Activated effector memory CD4-positive, alpha-beta T cell treated with anti-CD3 and anti-CD28 coated beads, Interleukin-2, amount 50 U/mL, for 16 hours (primary cell): ENCODE results near the gene BCL11A.

Experiments
- DNase-seq: peaks from one replicate; pipeline ENCODE4 v3.0.0-alpha.2; 2020

BCL11A gene

DNA sequence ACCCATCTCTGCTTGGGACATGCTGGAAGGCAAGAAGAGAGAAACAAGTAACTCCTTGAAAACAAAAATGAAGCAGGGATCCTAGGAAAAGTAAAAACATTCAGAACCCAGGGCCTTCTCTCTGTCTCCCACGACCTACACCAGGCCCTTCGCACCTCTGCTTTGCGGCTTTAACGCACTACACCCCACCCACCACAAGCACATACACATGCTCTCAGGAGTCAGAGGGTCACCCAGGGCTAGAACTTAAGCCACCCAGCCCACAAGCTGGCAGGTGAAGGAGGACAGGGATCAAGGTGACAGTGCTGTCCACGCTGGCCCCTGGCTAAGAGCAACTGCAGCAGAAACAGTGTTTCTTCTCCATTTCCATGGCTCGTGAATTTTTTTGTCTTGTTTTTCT is 72.2 kb downstream of the BCL11A start:
- DNase-seq = no peak

GRCh38 chr2:60480089-60480773 is 73.2 kb downstream of the BCL11A start:
- no peak for DNase-seq

GRCh38 chr2:60479226-60480088 is 74.0 kb downstream of the BCL11A start:
- DNase-seq = no peak

DNA sequence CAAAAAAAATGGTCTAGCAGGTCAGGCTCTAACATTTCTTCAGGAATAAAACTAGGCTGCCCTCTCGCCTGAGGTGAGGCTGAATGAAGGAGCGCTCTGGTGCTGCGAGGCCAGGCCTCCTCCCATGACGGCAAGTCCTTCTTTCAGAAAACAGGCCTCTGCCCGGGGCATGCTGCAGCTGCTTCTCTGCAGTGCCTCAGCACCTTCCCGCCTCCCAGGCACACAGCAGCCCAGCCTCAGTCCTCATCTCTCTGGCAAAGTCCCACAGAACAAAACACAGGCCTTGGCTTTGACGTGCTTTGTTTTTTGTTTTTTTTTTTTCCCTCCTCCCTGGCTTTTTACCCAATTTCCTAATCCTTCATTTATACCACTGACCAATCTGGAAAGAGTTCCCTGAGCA is 74.8 kb downstream of the BCL11A start:
- no peak for DNase-seq

DNA sequence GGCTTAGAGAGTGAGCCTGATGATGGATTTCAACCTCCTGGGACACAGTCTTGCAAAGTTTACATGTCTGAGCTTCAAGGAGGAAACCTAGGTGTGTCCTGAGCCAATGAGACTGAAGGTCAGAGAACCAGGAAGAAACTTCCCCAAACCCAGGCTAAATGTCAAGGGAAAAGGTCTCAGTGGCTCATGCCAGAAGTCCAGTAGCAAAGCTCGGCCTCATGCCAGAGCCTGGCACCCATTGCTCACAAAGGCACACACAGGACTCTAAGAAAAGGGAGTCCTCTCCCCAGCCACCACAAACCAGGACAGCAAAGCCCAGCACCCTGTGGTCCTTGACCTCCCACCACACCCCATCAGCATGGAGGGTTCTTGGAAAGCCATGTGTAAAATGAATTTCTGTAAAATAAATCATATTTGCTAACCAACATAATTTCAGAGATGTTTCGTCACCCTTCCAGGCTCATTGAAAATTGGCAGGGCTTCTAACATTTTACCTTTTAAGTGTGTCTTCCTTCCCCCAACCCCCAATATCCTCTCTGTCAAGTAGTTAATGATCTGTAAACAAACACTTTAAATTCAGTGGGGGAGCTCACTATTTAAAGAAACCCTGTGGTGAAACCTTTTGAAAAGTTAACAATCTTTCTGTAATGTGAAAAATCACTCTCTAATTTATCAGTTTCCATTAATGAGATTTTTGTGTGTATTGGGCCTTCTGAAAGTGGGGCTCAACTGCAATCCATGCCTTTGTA is 77.1 kb downstream of the BCL11A start:
- no peak for DNase-seq

- DNase-seq = no peak
These were observed 78.2 kb downstream of the BCL11A start for GRCh38 chr2:60475123-60475830.

GRCh38 chr2:60474301-60474700 is 79.2 kb downstream of the BCL11A start:
- DNase-seq = no peak

DNA sequence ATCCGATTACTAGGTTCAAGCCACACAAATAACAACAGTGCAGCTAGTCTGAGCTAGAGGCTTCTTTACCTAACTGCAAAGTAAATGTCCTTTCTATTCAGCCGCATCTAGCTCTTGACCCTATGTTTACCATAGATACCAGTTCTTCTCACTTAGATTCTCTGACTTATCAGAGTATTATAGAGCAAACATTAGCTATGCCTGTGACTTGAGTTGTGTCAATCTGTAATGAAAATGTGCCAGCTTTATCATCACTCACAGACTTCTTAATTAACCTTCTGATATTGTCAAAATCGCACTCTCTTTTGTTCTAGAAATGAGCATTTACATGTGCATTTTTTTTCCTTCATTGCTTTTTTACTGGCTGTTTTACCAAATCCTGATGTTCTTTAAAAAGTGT is 79.9 kb downstream of the BCL11A start:
- no peak for DNase-seq

GRCh38 chr2:60472663-60473289 is 80.7 kb downstream of the BCL11A start:
- DNase-seq = no peak

- DNase-seq = no peak
These were observed 81.4 kb downstream of the BCL11A start for GRCh38 chr2:60472041-60472440.

DNA sequence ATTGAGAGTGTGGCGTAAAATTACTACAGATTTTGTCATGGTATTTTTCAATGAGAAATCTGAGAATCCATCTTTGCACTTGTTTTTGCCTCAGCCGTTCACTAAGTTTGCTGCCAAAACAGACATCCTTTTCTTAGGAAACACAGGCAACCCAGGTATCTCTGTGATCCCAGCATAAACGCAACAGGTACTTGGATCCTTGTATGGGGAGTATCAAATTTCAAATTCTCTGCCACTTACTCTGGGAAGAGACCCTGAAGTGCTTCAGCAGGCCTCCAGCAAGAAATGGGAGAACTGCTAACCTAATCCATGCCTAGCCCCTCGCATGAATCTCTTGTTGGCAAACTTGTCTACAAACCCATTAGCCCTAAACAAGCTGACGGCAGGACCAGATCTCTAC is 83.1 kb downstream of the BCL11A start:
- DNase-seq = no peak

DNA sequence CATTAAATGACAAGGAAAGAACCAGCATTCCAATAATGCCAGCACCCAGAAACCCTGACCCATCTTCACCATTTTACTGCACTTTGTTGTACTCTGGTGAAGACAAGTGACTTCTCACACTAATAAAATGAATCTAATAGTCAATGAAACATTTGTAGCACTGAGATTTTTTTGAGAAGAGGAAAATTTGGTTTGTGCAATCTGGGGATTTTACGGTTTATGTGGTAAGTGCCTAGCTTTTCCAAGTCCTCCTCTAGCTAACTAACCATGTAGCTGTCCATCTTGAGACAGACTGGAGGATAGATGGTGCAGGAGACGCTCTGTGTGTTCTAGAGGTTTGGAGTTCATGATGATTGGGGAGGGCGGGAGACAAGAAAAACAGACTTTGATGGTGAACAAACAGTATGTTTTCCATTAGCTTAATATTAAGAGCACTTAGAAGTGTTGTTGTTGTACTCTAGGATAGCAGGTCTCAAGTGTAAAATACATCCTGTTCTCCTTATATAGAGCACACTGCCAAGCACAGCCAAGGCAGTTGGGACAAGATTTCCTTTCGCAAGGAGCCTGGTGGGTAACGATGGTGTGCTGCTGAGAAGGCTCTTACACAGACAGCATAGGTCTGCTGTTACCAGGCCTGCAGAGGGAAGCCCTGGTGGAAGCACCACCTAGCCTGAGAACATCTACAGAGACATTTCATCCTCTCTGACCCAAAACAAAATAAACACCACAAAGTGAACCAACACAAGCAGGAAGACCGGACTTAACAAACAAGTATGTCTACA is 83.7 kb downstream of the BCL11A start:
- no peak for DNase-seq

DNA sequence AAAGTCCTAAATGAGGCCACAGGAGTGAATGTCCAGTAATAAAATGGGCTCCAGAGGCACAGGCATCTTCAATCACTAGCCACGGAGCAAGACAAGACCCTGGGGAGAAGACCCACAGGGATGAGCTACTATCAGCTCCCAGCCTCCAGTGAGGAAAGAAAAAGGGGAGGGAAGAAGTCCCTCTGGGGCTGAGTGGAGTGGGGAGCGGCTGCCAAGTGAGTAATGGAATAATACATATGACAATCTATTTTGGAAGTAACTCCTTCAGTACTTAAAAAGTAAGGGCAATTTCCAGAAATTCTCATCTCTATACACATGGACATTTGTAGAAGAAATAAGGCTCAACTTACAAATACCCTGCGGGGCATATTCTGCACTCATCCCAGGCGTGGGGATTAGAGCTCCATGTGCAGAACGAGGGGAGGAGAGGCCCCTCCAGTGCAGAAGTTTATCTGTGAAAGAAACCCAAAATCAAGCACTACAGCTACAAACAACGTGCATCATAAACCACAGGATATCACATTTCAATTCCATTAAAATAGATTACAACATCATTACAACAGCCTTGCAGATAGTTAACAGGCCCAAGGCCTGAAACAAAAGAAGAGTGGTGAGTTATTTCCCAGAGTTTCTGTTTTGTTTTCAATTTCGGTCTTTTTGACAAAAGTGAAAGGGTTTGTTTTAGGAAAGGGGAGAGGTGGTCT is 84.9 kb downstream of the BCL11A start:
- no peak for DNase-seq

DNA sequence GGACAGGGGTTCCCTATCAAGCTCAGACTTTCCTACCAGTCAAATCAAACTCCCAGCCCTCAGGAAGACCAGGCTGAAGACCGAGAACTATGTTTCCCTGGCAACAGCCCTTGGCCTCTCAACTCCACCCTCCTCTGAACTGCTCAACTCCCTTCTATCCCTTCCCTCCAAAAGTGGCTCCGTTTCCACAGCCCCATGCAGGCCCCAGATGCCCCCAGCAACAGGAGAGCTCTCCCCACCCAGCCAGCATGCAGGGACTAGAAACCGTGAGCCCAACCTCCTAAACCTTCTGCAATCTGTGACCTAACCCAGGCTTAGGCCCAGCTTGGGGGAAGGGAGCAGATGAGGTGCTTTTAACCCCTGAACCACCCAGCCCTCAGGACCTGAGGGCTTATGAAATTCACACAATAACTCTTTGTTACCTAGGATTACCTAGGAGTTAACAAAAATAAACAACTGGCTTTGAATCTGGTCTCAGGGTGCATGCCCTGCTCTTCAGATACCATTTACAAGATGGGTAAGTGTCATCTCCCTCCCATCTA is 87.2 kb downstream of the BCL11A start:
- DNase-seq = no peak

GRCh38 chr2:60465736-60466135 is 87.7 kb downstream of the BCL11A start:
- DNase-seq = no peak

DNA sequence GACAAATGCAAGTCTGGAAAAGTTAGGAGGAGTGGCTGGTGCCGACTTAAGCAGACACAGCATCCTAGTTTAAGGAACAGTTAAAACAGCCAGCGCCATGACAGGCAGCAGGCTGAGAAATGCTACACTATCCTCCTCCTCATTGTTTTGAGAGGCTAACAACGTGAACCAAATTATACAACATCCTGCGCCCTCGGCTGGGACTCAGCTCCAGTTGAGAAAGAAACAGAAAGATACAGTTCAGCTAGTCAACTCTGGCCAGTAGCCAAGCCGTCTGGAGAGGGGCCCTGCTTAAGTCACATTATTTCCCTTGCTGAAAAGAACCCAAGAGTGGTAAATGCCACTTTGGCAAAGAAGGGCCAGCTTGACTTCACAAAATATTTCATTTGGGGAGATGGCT is 90.2 kb downstream of the BCL11A start:
- DNase-seq = no peak

GRCh38 chr2:60461421-60462108 is 91.9 kb downstream of the BCL11A start:
- DNase-seq = no peak

GRCh38 chr2:60460577-60461420 is 92.7 kb downstream of the BCL11A start:
- DNase-seq = no peak

DNA sequence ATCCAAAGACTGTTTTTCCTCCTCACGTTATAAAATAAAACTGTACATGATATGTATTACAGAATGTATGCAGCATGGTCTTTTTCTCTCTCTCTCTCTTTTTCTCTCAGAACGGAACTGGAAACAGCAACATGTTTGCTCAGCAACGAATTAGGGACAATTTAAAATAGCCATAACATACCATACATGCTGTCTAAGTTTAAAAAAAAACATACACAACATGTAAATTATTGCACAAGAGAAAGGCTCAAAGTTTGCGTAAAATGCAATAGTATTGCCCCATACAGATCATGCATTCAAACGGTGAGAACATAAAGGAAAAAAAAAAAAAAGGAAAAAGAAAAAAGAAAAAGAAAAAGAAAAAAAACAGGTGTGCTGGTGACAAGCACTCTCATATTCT is 93.6 kb downstream of the BCL11A start:
- no peak for DNase-seq
